Kidney tubule cell (primary cell): Measurements from ENCODE around the gene IGFBP2.

Experiments used
- DNase-seq: peaks from one replicate; pipeline ENCODE4 v3.0.0-alpha.2; 2018; ENCODE audit warnings: low spot score

The IGFBP2 gene

GRCh38 chr2:216615298-216616082 is 17.7 kb upstream of the IGFBP2 start:
- no peak for DNase-seq

GRCh38 chr2:216616083-216616678 is 17.0 kb upstream of the IGFBP2 start:
- no peak for DNase-seq

- no peak for DNase-seq
Measured at GRCh38 chr2:216617159-216617815, 15.9 kb upstream of the IGFBP2 start.

- DNase-seq: no peak
Measured at GRCh38 chr2:216618785-216619184, 14.4 kb upstream of the IGFBP2 start.

- DNase-seq: no peak
Measured at GRCh38 chr2:216619411-216620393, 13.5 kb upstream of the IGFBP2 start.

GRCh38 chr2:216620786-216621185 is 12.4 kb upstream of the IGFBP2 start:
- no peak for DNase-seq

- DNase-seq: no peak
Measured at GRCh38 chr2:216621292-216621691, 11.9 kb upstream of the IGFBP2 start.

- DNase-seq: no peak
Measured at GRCh38 chr2:216622526-216622925, 10.7 kb upstream of the IGFBP2 start.

- DNase-seq: peak; percentile 52
Measured at GRCh38 chr2:216624251-216624650, 9.0 kb upstream of the IGFBP2 start.

GRCh38 chr2:216626168-216626874 is 6.9 kb upstream of the IGFBP2 start:
- no peak for DNase-seq

GRCh38 chr2:216626875-216627245 is 6.4 kb upstream of the IGFBP2 start:
- peak; percentile 82 for DNase-seq

GRCh38 chr2:216629784-216630183 is 3.4 kb upstream of the IGFBP2 start:
- no peak for DNase-seq

- peak; percentile 21 for DNase-seq
Measured at GRCh38 chr2:216632346-216632951, 771 bp upstream of the IGFBP2 start.

- peak; percentile 43 for DNase-seq
Measured at GRCh38 chr2:216633616-216634369, 573 bp downstream of the IGFBP2 start.

GRCh38 chr2:216634370-216635148 is 1.3 kb downstream of the IGFBP2 start:
- no peak for DNase-seq

GRCh38 chr2:216635171-216635570 is 2.0 kb downstream of the IGFBP2 start:
- no peak for DNase-seq

GRCh38 chr2:216635701-216636550 is 2.7 kb downstream of the IGFBP2 start:
- peak; percentile 80 for DNase-seq
